ENCODE measurements around the gene MED20. TPM values are rescaled to one million over a fixed set of nuclear protein-coding genes. Genes with fewer than 3 reads are reported as not detected.
A peak's percentile ranks its signal among the peaks of the same experiment; 100 is the strongest.

The MED20 gene
- total and polyA plus RNA-seq, 2 donors (not counting 3 experiments of a cell fraction or from before 2014, with no cell fraction given) = 30.4 to 37.8 TPM

GRCh38 chr6:41932378-41932777, 11.4 kb upstream of the MED20 start:
- Histone ChIP-seq H3K79me2 (ENCODE audit: control insufficient read depth, insufficient read depth, low read length) (peaks cover 14% of the 10 kb centered on the region), H3K27ac (ENCODE audit: insufficient read depth, low read depth, low read length) (no peak overlapping the region), H3K9ac (replicated peaks; ENCODE audit: extremely low read depth, insufficient read depth, low read length) (no peak overlapping the region), H3K27me3 (ENCODE audit: control insufficient read depth in 2 of 2, insufficient read depth in 2 of 2, low read length in 2 of 2) (no peaks in the 10 kb centered on the region), H3K9me3 (replicated peaks; ENCODE audit: control insufficient read depth, insufficient read depth, low read length) (no peaks in the 10 kb centered on the region), H2AFZ (ENCODE audit: low read depth, low read length) (no peak overlapping the region), H3K4me3 (replicated peaks in 1 of 3; ENCODE audit: insufficient read depth in 1 of 3, low read depth in 1 of 3, low read length in 3 of 3) (no peak overlapping the region), H3K36me3 (ENCODE audit: control insufficient read depth in 2 of 2, extremely low read depth in 1 of 2, insufficient read depth in 2 of 2, low read length in 2 of 2) (peaks cover 42 to 75% of the 10 kb centered on the region in 2 experiments), H3K4me2 (ENCODE audit: insufficient read depth, low read length) (no peak overlapping the region), H3K9me1 (replicated peaks; ENCODE audit: control insufficient read depth, extremely low read depth, insufficient read depth, low read length) (no peaks in the 10 kb centered on the region), H4K20me1 (replicated peaks; ENCODE audit: control insufficient read depth, extremely low read depth, insufficient read depth, low read length) (no peaks in the 10 kb centered on the region), H3K4me1 (ENCODE audit: control insufficient read depth, extremely low read depth, insufficient read depth, low read length) (no peaks in the 10 kb centered on the region)
- TSS peak; percentile 14 for BruUV-seq (replicated peaks)
- DNase-seq (ENCODE audit: low read depth, low spot score) (no peak), FAIRE-seq (no peak)
- intact Hi-C loops (cut with micrococcal nuclease) = no loop called here
- TF ChIP-seq JUN (IDR thresholded peaks at IDR 0.05; ENCODE audit: borderline replicate concordance, insufficient read depth, insufficient read length, low read depth) = no peak
- no peak for TF ChIP-seq CTCF (IDR thresholded peaks at IDR 0.05; ENCODE audit: extremely low read depth in 1 of 2, insufficient read depth in 1 of 2, low read depth in 1 of 2, low read length in 2 of 2)
- peak; percentile 4 for TF ChIP-seq POLR2AphosphoS5 (IDR thresholded peaks at IDR 0.05; ENCODE audit: insufficient read depth, low read depth, low read length)
- peak; percentile 10 for TF ChIP-seq POLR2A (IDR thresholded peaks at IDR 0.05; ENCODE audit: low read depth, low read length)
- dilution Hi-C loops (cut with MboI; ENCODE audit: extremely low pct_ligation_motif_present, low sequenced_read_pairs) = no loop called here
- ChIA-PET CTCF (interaction anchor here (0.8 to 8.5 kb wide), 4 partner anchors 10 to 131 kb away, joined by 3 to 149 read pairs (median 31); partner anchors contain the start of genes BYSL and MED20), POLR2A (no interaction called here)

GRCh38 chr6:41931792-41932191, 10.9 kb upstream of the MED20 start:
- Histone ChIP-seq H3K4me2 (ENCODE audit: insufficient read depth, low read length) (no peak overlapping the region), H2AFZ (ENCODE audit: low read depth, low read length) (no peak overlapping the region), H3K79me2 (ENCODE audit: control insufficient read depth, insufficient read depth, low read length) (peaks cover 16% of the 10 kb centered on the region), H3K4me1 (ENCODE audit: control insufficient read depth, extremely low read depth, insufficient read depth, low read length) (no peaks in the 10 kb centered on the region), H4K20me1 (replicated peaks; ENCODE audit: control insufficient read depth, extremely low read depth, insufficient read depth, low read length) (no peaks in the 10 kb centered on the region), H3K9ac (replicated peaks; ENCODE audit: extremely low read depth, insufficient read depth, low read length) (no peak overlapping the region), H3K27ac (ENCODE audit: insufficient read depth, low read depth, low read length) (no peak overlapping the region), H3K27me3 (ENCODE audit: control insufficient read depth in 2 of 2, insufficient read depth in 2 of 2, low read length in 2 of 2) (no peaks in the 10 kb centered on the region), H3K9me1 (replicated peaks; ENCODE audit: control insufficient read depth, extremely low read depth, insufficient read depth, low read length) (no peaks in the 10 kb centered on the region), H3K4me3 (replicated peaks in 1 of 3; ENCODE audit: insufficient read depth in 1 of 3, low read depth in 1 of 3, low read length in 3 of 3) (no peak overlapping the region), H3K36me3 (ENCODE audit: control insufficient read depth in 2 of 2, extremely low read depth in 1 of 2, insufficient read depth in 2 of 2, low read length in 2 of 2) (peaks cover 45 to 74% of the 10 kb centered on the region in 2 experiments), H3K9me3 (replicated peaks; ENCODE audit: control insufficient read depth, insufficient read depth, low read length) (no peaks in the 10 kb centered on the region)
- intact Hi-C loops (cut with micrococcal nuclease) = no loop called here
- TF ChIP-seq MAX (IDR thresholded peaks at IDR 0.05; ENCODE audit: insufficient read depth, insufficient read length) = no peak
- TF ChIP-seq GATA2 (IDR thresholded peaks at IDR 0.05; ENCODE audit: insufficient read depth, insufficient read length, low read depth, low read length) = no peak
- no peak for TF ChIP-seq FOS (IDR thresholded peaks at IDR 0.05; ENCODE audit: borderline replicate concordance, insufficient read depth, low read length)
- no peak for TF ChIP-seq POLR2A (IDR thresholded peaks at IDR 0.05; ENCODE audit: low read depth, low read length)
- TF ChIP-seq EZH2 (IDR thresholded peaks at IDR 0.05; ENCODE audit: borderline replicate concordance, low read depth, low read length, severe bottlenecking) = no peak
- no peak for TF ChIP-seq CTCF (IDR thresholded peaks at IDR 0.05; ENCODE audit: extremely low read depth in 1 of 2, insufficient read depth in 1 of 2, low read depth in 1 of 2, low read length in 2 of 2)
- TF ChIP-seq POLR2AphosphoS5 (IDR thresholded peaks at IDR 0.05; ENCODE audit: insufficient read depth, low read depth, low read length) = no peak
- no peak for TF ChIP-seq MYC (IDR thresholded peaks at IDR 0.05; ENCODE audit: low read depth, low read length)
- no peak for TF ChIP-seq JUN (IDR thresholded peaks at IDR 0.05; ENCODE audit: borderline replicate concordance, insufficient read depth, insufficient read length, low read depth)
- DNase-seq (ENCODE audit: low read depth, low spot score) (no peak), FAIRE-seq (no peak)
- dilution Hi-C loops (cut with MboI; ENCODE audit: extremely low pct_ligation_motif_present, low sequenced_read_pairs) = no loop called here
- CTCF ChIA-PET = interaction anchor here (1.8 to 8.5 kb wide), 2 partner anchors 10 to 130 kb away, joined by 8 to 54 read pairs; partner anchors contain the start of genes BYSL and MED20
- POLR2A ChIA-PET = no interaction called here
- no TSS peak for BruUV-seq (replicated peaks)

All from endothelial cell of umbilical vein (primary cell).